B cell (primary cell): Measurements from ENCODE around the gene LGSN. TPM values are rescaled to one million over a fixed set of nuclear protein-coding genes. Genes with fewer than 3 reads are reported as not detected.
"Not testable (repeated sequence)": the region's sequence is repeated elsewhere in the genome, so short reads cannot be mapped to it uniquely, and the experiment has no call there.

ENCODE experiments used
- ATAC-seq: fragments of 200-7000 bp; cut with Tn5 transposase; one replicate; pipeline ENCODE4 v1.10.0; 2021; ENCODE audit warnings: low read depth, mild to moderate bottlenecking, moderate number of reproducible peaks, moderate library complexity
- CTCF ChIA-PET: fragments of 350-600 bp; sonication (Branson Sonifier 250); formaldehyde crosslinking; loops from one replicate; lab custom pipeline; 2021; ENCODE audit warnings: antibody characterized with exemption, inconsistent platforms; lab: Charles Lee
- POLR2A ChIA-PET: fragments of 350-600 bp; sonication (Branson Sonifier 250); formaldehyde crosslinking; loops from one replicate; lab custom pipeline; 2021; ENCODE audit warnings: antibody characterized with exemption; lab: Charles Lee
- DNase-seq: peaks from one replicate; pipeline ENCODE4 v3.0.0; 2013
- H2AFZ ChIP-seq: 2 replicates; pipeline ENCODE4 v1.6.1; 2012; ENCODE audit warnings: mild to moderate bottlenecking, low read depth, low read length; ENCODE audit not compliant: insufficient read depth, poor library complexity, severe bottlenecking
- H3K27ac ChIP-seq, 2 donors: 1 replicate in 1 of 2; 2 replicates in 1 of 2; pipeline ENCODE4 v1.5.1; 2012 to 2013; ENCODE audit warnings: low read length in 2 of 2, mild to moderate bottlenecking in 2 of 2, moderate library complexity in 1 of 2
- H3K27me3 ChIP-seq, 4 experiments: fragments of 200-600 bp in 1 of 4; sonication (generic) in 1 of 4; replicated peaks in 1 of 4; 1 replicate in 2 of 4; 2 replicates in 2 of 4; pipeline versions ENCODE4 v1.6.1 to v1.7.0; 2013 to 2016; ENCODE audit warnings: low read length in 3 of 4, mild to moderate bottlenecking in 2 of 4, mixed read lengths in 1 of 4, moderate library complexity in 1 of 4; ENCODE audit not compliant: insufficient read depth in 4 of 4, control insufficient read depth in 3 of 4; ENCODE audit errors: control extremely low read depth in 1 of 4
- H3K36me3 ChIP-seq, 2 experiments: replicated peaks in 1 of 2; 1 replicate in 1 of 2; 2 replicates in 1 of 2; pipeline versions ENCODE4 v1.6.1 to v1.7.1; 2013; ENCODE audit warnings: low read length in 1 of 2; ENCODE audit not compliant: insufficient read depth in 2 of 2, control insufficient read depth in 1 of 2; ENCODE audit errors: control extremely low read depth in 1 of 2, extremely low read depth in 1 of 2
- H3K4me1 ChIP-seq, 2 donors: fragments of 200-600 bp in 1 of 2; sonication (generic) in 1 of 2; 1 replicate in 1 of 2; 2 replicates in 1 of 2; pipeline versions ENCODE4 v1.5.1 to v1.6.1; 2013 to 2017; ENCODE audit warnings: low read length in 2 of 2; ENCODE audit not compliant: control insufficient read depth in 2 of 2, insufficient read depth in 2 of 2
- H3K4me2 ChIP-seq: replicated peaks from 2 replicates; pipeline ENCODE3; 2012; ENCODE audit warnings: mild to moderate bottlenecking, low read depth, low read length; ENCODE audit not compliant: poor library complexity, severe bottlenecking
- H3K4me3 ChIP-seq, 5 experiments: fragments of 200-600 bp in 1 of 5; sonication (generic) in 1 of 5; 1 replicate in 3 of 5; 2 replicates in 2 of 5; pipeline versions ENCODE4 v1.5.1 to v1.7.0; 2011 to 2016; ENCODE audit warnings: low read length in 4 of 5, mild to moderate bottlenecking in 4 of 5, low read depth in 2 of 5, control low read depth in 1 of 5, moderate library complexity in 1 of 5; ENCODE audit not compliant: insufficient read depth in 1 of 5; ENCODE audit errors: control extremely low read depth in 1 of 5, extremely low read depth in 1 of 5
- H3K79me2 ChIP-seq: fragments of 200-600 bp; sonication (generic); one replicate; pipeline ENCODE4 v1.6.0; 2016; ENCODE audit warnings: low read length; ENCODE audit not compliant: control insufficient read depth, insufficient read depth
- H3K9ac ChIP-seq: fragments of 200-600 bp; sonication (generic); 2 replicates; pipeline ENCODE4 v1.6.1; 2017; ENCODE audit warnings: mild to moderate bottlenecking, low read length, moderate library complexity
- H3K9me3 ChIP-seq, 3 donors: one replicate each; pipeline versions ENCODE4 v1.6.1 to v1.7.1; 2013; ENCODE audit warnings: low read length in 2 of 3; ENCODE audit not compliant: control insufficient read depth in 2 of 3, insufficient read depth in 1 of 3; ENCODE audit errors: control extremely low read depth in 1 of 3
- H4K20me1 ChIP-seq: 2 replicates; pipeline ENCODE4 v1.6.0; 2012; ENCODE audit warnings: mild to moderate bottlenecking, low read length; ENCODE audit not compliant: insufficient read depth, control insufficient read depth, poor library complexity, severe bottlenecking
- H3K27ac Mint-ChIP-seq: one replicate; pipeline ENCODE4 v1.8.0; 2021; ENCODE audit warnings: mixed read lengths
- H3K27me3 Mint-ChIP-seq: one replicate; pipeline ENCODE4 v1.8.0; 2021; ENCODE audit warnings: mixed read lengths
- H3K4me1 Mint-ChIP-seq: one replicate; pipeline ENCODE4 v1.8.0; 2021; ENCODE audit warnings: mixed read lengths
- H3K4me3 Mint-ChIP-seq: one replicate; pipeline ENCODE4 v1.8.0; 2021; ENCODE audit warnings: mixed read lengths
- H3K9me3 Mint-ChIP-seq: one replicate; pipeline ENCODE4 v1.8.0; 2022; ENCODE audit warnings: mixed read lengths; ENCODE audit not compliant: insufficient read depth
- CTCF ChIP-seq: fragments of 200-600 bp; IDR thresholded peaks from one replicate; pipeline ENCODE4 v1.8.0; 2022; ENCODE audit warnings: antibody characterized with exemption, mild to moderate bottlenecking
- EZH2 ChIP-seq: IDR thresholded peaks from 2 replicates; pipeline ENCODE4 v1.6.1; 2012; ENCODE audit warnings: borderline replicate concordance, low read depth, mild to moderate bottlenecking, moderate library complexity, low read length; ENCODE audit not compliant: insufficient read depth, poor library complexity, severe bottlenecking
- WGBS: methylation state at CpG from one replicate; pipeline ENCODE4 v1.1.5; 2013; ENCODE audit warnings: missing lambda C conversion rate; ENCODE audit not compliant: insufficient coverage; 5-methylcytosine and 5-hydroxymethylcytosine counted together
- intact Hi-C: fragments of 100-400 bp; cut with micrococcal nuclease; formaldehyde crosslinking; loops from one replicate; pipeline ENCODE4 v1.10.0; 2022
- polyA plus RNA-seq: library from polyadenylated mRNA; depleted of rRNA; stranded (reverse); fragments of >200 nt; gene quantifications from 2 replicates; pipeline ENCODE4 v1.2.3, GENCODE V29; 2012
- total RNA-seq, 2 donors: library from RNA; stranded (reverse); fragments of 120-200 nt in 1 of 2; gene quantifications; 1 replicate in 1 of 2; 2 replicates in 1 of 2; pipeline versions ENCODE4 v1.2.3 to v1.2.4, GENCODE V29; 2013 to 2022

LGSN gene
- total and polyA plus RNA-seq, 2 donors (not counting 1 experiment from before 2014, with no cell fraction given) = not detected

GRCh38 chr6:63346217-63346835, 26.5 kb upstream of the LGSN start:
- no peak overlapping the region for H3K4me3 Mint-ChIP-seq
- TF ChIP-seq EZH2 = no peak
- no peak for TF ChIP-seq CTCF
- Histone ChIP-seq H3K4me1 (no peaks in the 10 kb centered on the region), H3K4me2 (no peak overlapping the region), H2AFZ (no peak overlapping the region), H3K27me3 (no peaks in the 10 kb centered on the region), H3K79me2 (no peaks in the 10 kb centered on the region), H3K9me3 (peaks cover 0 to 3% (median 1%) of the 10 kb centered on the region in 3 donors), H3K36me3 (no peaks in the 10 kb centered on the region), H3K4me3 (no peak overlapping the region), H3K9ac (no peak overlapping the region), H4K20me1 (no peaks in the 10 kb centered on the region), H3K27ac (no peak overlapping the region)
- ChIA-PET CTCF (no interaction called here), POLR2A (no interaction called here)
- no peak overlapping the region for H3K27ac Mint-ChIP-seq
- DNase-seq = no peak
- H3K9me3 Mint-ChIP-seq = no peaks in the 10 kb centered on the region
- no peak for ATAC-seq
- intact Hi-C loops = no loop called here
- no peaks in the 10 kb centered on the region for H3K4me1 Mint-ChIP-seq
- 95% methylated on average over 4 of the region's 7 CpGs for WGBS
- peaks cover 12% of the 10 kb centered on the region for H3K27me3 Mint-ChIP-seq

DNA sequence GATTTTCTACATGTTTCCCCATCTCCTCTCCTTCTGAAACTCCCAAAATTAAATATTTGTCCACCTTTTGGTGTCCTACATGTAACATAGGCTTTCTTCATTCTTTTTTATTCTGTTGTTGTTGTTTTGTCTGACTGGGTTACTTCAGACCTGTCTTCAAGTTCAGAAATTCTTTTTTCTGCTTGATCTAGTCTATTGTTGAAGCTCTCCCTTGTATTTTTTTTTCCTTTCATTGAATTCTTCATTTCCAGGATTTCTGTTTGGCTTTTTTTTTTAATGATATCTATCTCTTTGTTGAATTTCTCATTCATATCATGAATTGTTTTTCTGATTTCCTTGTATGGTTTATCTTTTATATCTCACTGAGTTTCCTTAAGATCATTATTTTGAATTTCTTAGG, 20.6 kb upstream of the LGSN start:
- POLR2A ChIA-PET = no interaction called here
- Histone ChIP-seq H3K4me3 (no peak overlapping the region), H4K20me1 (no peaks in the 10 kb centered on the region), H3K4me1 (no peaks in the 10 kb centered on the region), H3K27ac (no peak overlapping the region), H3K4me2 (no peak overlapping the region), H3K79me2 (no peaks in the 10 kb centered on the region), H3K36me3 (no peaks in the 10 kb centered on the region), H3K9ac (no peak overlapping the region), H3K9me3 (peaks cover 0 to 13% (median 10%) of the 10 kb centered on the region in 3 donors), H2AFZ (no peak overlapping the region), H3K27me3 (no peaks in the 10 kb centered on the region)
- Mint-ChIP-seq H3K27ac (no peak overlapping the region), H3K9me3 (peaks cover 16% of the 10 kb centered on the region), H3K4me3 (no peak overlapping the region), H3K4me1 (no peaks in the 10 kb centered on the region), H3K27me3 (peaks cover 1% of the 10 kb centered on the region)
- TF ChIP-seq CTCF (no peak), EZH2 (no peak)
- DNase-seq = no peak
- CTCF ChIA-PET = interaction anchor here (0.6 kb wide), 1 partner anchor 15 kb away, joined by 4 read pairs; no protein-coding TSS in a partner anchor
- no peak for ATAC-seq
- intact Hi-C loops = no loop called here

DNA sequence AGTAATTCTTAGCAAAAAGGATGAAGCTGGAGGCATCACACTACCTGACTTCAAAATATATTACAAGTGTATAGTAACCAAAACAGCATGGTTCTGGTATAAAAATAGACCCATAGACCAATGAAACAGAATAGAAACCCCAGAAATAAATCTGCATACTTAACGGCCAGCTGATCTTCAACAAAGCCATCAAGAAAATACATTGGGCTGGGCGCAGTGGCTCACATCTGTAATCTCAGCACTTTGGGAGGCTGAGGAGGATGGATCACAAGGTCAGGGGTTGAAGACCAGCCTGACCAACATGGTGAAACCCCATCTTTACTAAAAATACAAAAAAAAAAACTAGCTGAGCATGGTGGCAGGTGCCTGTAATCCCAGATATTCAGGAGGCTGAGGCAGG, 14.9 kb upstream of the LGSN start:
- H3K4me1 Mint-ChIP-seq, H2AFZ ChIP-seq, H3K9ac ChIP-seq, H3K4me1 ChIP-seq, H3K79me2 ChIP-seq, H3K27me3 Mint-ChIP-seq, DNase-seq, intact Hi-C loops, H3K36me3 ChIP-seq, H3K9me3 ChIP-seq, H3K4me2 ChIP-seq, H4K20me1 ChIP-seq, H3K27ac ChIP-seq, CTCF ChIA-PET, H3K9me3 Mint-ChIP-seq, H3K27me3 ChIP-seq, ATAC-seq, H3K4me3 ChIP-seq, H3K27ac Mint-ChIP-seq, H3K4me3 Mint-ChIP-seq, POLR2A ChIA-PET: not testable (repeated sequence)
- WGBS = no CpG with 5 or more reads among the region's 2 CpGs
